Lung (tissue), 12 donors: ENCODE results near the gene TMEM171. TPM values are rescaled to one million over a fixed set of nuclear protein-coding genes. Genes with fewer than 3 reads are reported as not detected.
A peak's percentile ranks its signal among the peaks of the same experiment; 100 is the strongest.

Experiments used
- ATAC-seq: fragments of 200-7000 bp; cut with Tn5 transposase; one replicate; pipeline ENCODE4 v1.9.1; 2020; ENCODE audit warnings: moderate number of reproducible peaks; ENCODE audit not compliant: insufficient read depth, low FRiP score
- DNase-seq, 3 donors: peaks; one replicate each; pipeline ENCODE4 v3.0.0-alpha.2; 2013 to 2017
- H3K27ac ChIP-seq, 2 donors: one replicate each; pipeline ENCODE4 v1.5.1; 2013; ENCODE audit warnings: mild to moderate bottlenecking in 2 of 2, moderate library complexity in 2 of 2, control low read depth in 1 of 2, inconsistent platforms in 1 of 2, low read depth in 1 of 2, low read length in 1 of 2
- H3K27me3 ChIP-seq, 3 donors: one replicate each; pipeline ENCODE4 v1.5.1; 2013; ENCODE audit warnings: low read length in 2 of 3; ENCODE audit not compliant: control insufficient read depth in 3 of 3, insufficient read depth in 3 of 3
- H3K36me3 ChIP-seq, 4 donors: one replicate each; pipeline ENCODE4 v1.5.1; 2013; ENCODE audit warnings: low read length in 4 of 4, mild to moderate bottlenecking in 1 of 4, moderate library complexity in 1 of 4; ENCODE audit not compliant: control insufficient read depth in 4 of 4, insufficient read depth in 4 of 4
- H3K4me1 ChIP-seq, 5 donors: one replicate each; pipeline ENCODE4 v1.5.1; 2013; ENCODE audit warnings: low read length in 5 of 5, mild to moderate bottlenecking in 2 of 5, moderate library complexity in 1 of 5; ENCODE audit not compliant: control insufficient read depth in 5 of 5, insufficient read depth in 5 of 5
- H3K4me3 ChIP-seq: one replicate; pipeline ENCODE4 v1.5.1; 2013; ENCODE audit warnings: mild to moderate bottlenecking, control low read depth, moderate library complexity
- H3K9ac ChIP-seq, 2 donors: one replicate each; pipeline ENCODE4 v1.5.1; 2013; ENCODE audit warnings: low read length in 2 of 2, control low read depth in 1 of 2; ENCODE audit not compliant: insufficient read depth in 1 of 2
- H3K9me3 ChIP-seq, 4 donors: one replicate each; pipeline ENCODE4 v1.5.1; 2013; ENCODE audit warnings: low read length in 3 of 4, mild to moderate bottlenecking in 1 of 4, moderate library complexity in 1 of 4; ENCODE audit not compliant: control insufficient read depth in 4 of 4, insufficient read depth in 3 of 4
- CTCF ChIP-seq: IDR thresholded peaks from 2 replicates; pipeline ENCODE4 v1.5.1; 2012; ENCODE audit warnings: mild to moderate bottlenecking; ENCODE audit errors: control extremely low read depth, extremely low read depth
- WGBS, 2 donors: extraction: QIAGEN DNeasy Blood & Tissue Kit; methylation state at CpG; one replicate each; pipeline ENCODE4 v1.1.7; 2013; 5-methylcytosine and 5-hydroxymethylcytosine counted together
- polyA plus RNA-seq, 2 donors: library from polyadenylated mRNA; stranded (reverse); fragments of 200-250 nt; gene quantifications; one replicate each; pipeline ENCODE4 v1.2.1, GENCODE V29; 2013
- total RNA-seq, 2 donors: library from RNA; depleted of rRNA in 1 of 2; stranded (reverse); fragments of >200 nt in 1 of 2; gene quantifications; one replicate each; pipeline ENCODE4 v1.2.1, GENCODE V29; 2014 to 2021
- donor health status: control.
- donor health status: control.
- donor health status: Bipolar disorder and iron deficiency.
- donor health status: healthy.
- donor health status: DM: yes; HTN: yes; CAD: no.

Gene TMEM171
- total and polyA plus RNA-seq, 4 donors = 0.16 to 0.86 (median 0.44) TPM

GRCh38 chr5:73117088-73117740, 3.2 kb upstream of the TMEM171 start:
- Histone ChIP-seq H3K36me3 (no peaks in the 10 kb centered on the region), H3K4me1 (peaks cover 0 to 13% (median 8%) of the 10 kb centered on the region in 5 donors), H3K9me3 (peaks cover 0 to 8% (median 0%) of the 10 kb centered on the region in 4 donors), H3K4me3 (no peak overlapping the region), H3K27me3 (peaks cover 4 to 28% (median 22%) of the 10 kb centered on the region in 3 donors), H3K9ac (no peak overlapping the region), H3K27ac (no peak overlapping the region)
- no peak for TF ChIP-seq CTCF
- DNase-seq (no peak), ATAC-seq (no peak)
- 50 to 69% methylated on average over 3 of the region's 3 CpGs for WGBS, 2 donors

- WGBS, 2 donors = 84 to 89% methylated on average over 5 of the region's 5 CpGs
- H3K36me3 ChIP-seq = no peaks in the 10 kb centered on the region
- TF ChIP-seq CTCF = no peak
- peaks cover 0 to 11% (median 0%) of the 10 kb centered on the region in 4 donors for H3K9me3 ChIP-seq
- H3K4me3 ChIP-seq = no peak overlapping the region
- H3K9ac ChIP-seq = no peak overlapping the region
- H3K4me1 ChIP-seq = peaks cover 0 to 13% (median 8%) of the 10 kb centered on the region in 5 donors
- H3K27me3 ChIP-seq = peaks cover 4 to 33% (median 32%) of the 10 kb centered on the region in 3 donors
- H3K27ac ChIP-seq = no peak overlapping the region
- DNase-seq (no peak), ATAC-seq (no peak)
Measured at GRCh38 chr5:73118391-73118973, 1.9 kb upstream of the TMEM171 start.

GRCh38 chr5:73119451-73120157, 771 bp upstream of the TMEM171 start:
- Histone ChIP-seq H3K27ac (no peak overlapping the region), H3K9me3 (peaks cover 0 to 11% (median 0%) of the 10 kb centered on the region in 4 donors), H3K9ac (no peak overlapping the region), H3K27me3 (peaks cover 4 to 40% (median 39%) of the 10 kb centered on the region in 3 donors), H3K4me3 (no peak overlapping the region), H3K36me3 (no peaks in the 10 kb centered on the region), H3K4me1 (peaks cover 0 to 13% (median 8%) of the 10 kb centered on the region in 5 donors)
- no peak for TF ChIP-seq CTCF
- 21 to 25% methylated on average over 39 to 40 of the region's 40 CpGs for WGBS, 2 donors
- DNase-seq (peak in 1 of 3 donors; percentile 17), ATAC-seq (no peak)
